ENCODE data around the gene B4GALNT3. TPM values are rescaled to one million over a fixed set of nuclear protein-coding genes. Genes with fewer than 3 reads are reported as not detected.
A peak's percentile ranks its signal among the peaks of the same experiment; 100 is the strongest.

The B4GALNT3 gene
- total RNA-seq, 1 donor: under 0.01 TPM

DNA sequence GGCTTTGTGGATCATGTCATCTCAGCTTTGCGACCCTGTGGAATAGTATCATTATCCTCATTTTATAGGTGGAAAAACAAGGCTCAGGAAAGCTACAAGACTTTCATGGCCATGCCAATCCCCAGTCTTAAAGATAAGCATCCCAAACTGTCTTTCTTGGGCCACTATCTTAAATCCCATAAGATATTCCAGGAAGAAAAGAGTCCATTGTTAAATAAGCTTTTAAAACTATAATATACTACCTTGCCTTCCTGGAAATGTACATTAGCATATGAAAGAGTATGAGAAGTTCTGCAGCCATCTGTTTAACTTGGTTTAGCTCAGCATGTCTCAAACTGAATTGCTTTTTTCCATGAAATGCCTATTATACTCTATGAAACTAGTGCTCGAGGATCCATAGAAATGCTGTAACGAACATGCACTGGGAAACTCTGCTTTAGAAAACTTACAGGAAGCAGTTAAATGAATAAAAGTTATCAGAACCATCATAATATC is 77.1 kb downstream of the B4GALNT3 start:
- DNase-seq (ENCODE audit: low read depth in 2 of 3, low spot score in 2 of 3): no peak

GRCh38 chr12:537772-538171 is 78.0 kb downstream of the B4GALNT3 start:
- no peak for DNase-seq (ENCODE audit: low read depth in 2 of 3, low spot score in 2 of 3)

DNA sequence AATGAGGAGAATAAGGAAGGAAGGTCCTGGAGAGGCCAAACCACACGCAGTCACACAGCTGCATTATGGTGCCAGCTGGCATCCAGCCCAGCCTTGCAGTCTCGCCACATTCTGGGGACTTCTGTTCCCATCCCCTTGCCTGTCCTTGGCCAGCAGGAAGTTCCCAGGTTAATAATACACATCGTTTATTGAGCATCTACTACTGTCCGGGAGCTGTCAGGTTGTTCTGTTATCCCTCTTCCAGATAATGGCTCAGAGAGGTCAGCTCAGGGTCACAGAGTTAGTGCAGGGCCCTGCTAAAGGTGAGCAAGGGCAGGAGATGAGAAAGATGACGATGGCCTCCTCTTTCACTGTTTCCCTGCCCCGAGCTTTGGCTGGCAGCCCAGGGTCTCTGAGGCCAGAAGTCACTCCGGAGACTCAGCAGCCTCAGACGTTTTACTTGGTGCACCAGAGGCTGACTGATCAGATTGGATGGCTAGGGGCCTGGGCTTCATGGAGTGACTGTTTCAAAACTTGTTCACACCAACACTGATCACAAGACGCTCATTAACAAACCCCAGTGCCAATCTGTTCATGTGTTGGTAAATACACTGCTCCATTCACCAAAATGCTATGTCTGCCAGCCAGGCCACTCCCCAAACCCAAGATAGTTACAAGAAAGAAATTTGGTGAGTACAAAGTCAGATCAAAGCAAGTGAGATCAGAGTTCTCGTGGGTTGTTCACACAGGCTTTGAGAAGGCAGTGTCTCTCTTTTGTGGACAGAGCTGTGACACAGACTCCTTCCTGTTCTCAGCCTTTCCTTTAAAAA is 79.2 kb downstream of the B4GALNT3 start:
- peak; percentile 44 to 78 (median 50) for DNase-seq (ENCODE audit: low read depth in 2 of 3, low spot score in 2 of 3)

DNA sequence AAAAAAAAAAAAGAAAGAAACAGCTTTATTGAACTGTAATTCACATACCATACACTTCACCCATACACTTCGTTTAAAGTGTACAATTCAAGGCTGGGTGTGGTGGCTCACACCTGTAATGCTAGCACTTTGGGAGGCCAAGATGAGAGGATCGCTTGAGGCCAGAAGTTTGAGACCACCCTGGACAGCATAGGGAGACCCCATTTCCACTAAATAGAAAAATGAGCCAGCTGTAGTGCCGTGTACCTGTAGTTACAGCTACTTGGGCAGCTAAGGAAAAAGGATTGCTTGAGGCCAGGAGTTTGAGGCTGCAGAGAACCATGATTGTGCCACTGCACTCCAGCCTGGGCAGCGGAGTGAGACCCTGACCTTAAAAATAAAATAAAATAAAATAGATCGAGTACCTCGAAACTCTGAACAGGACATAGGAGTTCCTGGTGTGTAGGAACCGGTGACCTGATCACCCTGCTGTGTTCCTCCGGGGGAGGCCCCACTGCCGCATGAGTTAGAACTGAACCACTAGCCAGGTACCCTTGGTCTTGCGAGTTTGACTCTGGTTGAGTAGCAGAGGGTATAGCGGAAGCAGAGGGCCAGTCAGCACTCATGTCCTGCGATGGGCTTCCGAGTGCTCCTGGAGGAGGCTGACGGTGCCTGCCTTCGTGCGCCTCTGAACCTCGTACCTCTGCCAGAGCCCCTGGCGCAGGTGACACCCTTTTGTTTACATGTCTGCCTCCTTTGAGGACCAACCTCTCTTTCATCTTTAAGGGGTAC is 80.0 kb downstream of the B4GALNT3 start:
- DNase-seq (ENCODE audit: low read depth in 2 of 3, low spot score in 2 of 3): no peak

DNA sequence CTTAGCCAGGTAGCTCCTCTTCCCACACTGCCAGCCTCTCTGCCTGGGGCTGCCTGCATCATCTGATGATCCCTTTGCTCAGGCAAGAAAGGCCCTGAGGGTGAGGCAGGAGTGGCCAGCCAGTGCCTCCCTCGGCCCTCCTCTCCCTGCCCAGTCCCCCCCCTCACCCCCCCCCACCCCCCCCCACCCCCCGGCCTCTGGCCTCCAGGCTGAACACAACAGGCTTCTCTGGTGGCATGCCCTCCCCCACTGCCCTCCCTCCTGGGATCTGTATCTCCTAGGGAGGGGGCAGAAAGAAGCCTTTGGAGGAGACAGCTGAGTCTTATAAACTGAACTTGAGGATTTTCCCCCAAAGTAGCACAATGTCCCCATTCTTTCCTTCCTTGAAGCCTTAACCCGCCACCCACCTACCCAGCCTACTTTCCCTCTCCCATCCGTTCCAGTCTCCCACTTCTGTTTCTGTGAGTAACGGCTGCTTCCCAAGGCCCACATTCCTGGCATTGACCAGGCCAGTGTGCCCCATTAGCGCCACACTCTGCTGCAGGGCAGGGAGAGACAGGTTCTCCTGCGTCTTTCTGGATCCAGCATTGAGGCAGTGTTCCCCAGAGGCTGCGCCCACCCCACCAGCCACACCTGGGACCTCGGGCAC is 82.1 kb downstream of the B4GALNT3 start:
- DNase-seq (ENCODE audit: low read depth in 2 of 3, low spot score in 2 of 3): no peak

GRCh38 chr12:542395-543113 is 82.8 kb downstream of the B4GALNT3 start:
- DNase-seq (ENCODE audit: low read depth in 2 of 3, low spot score in 2 of 3): no peak

GRCh38 chr12:543114-543451 is 83.3 kb downstream of the B4GALNT3 start:
- no peak for DNase-seq (ENCODE audit: low read depth in 2 of 3, low spot score in 2 of 3)

GRCh38 chr12:544142-544541 is 84.4 kb downstream of the B4GALNT3 start:
- DNase-seq (ENCODE audit: low read depth in 2 of 3, low spot score in 2 of 3): no peak

GRCh38 chr12:544941-545635 is 85.3 kb downstream of the B4GALNT3 start:
- no peak for DNase-seq (ENCODE audit: low read depth in 2 of 3, low spot score in 2 of 3)

DNA sequence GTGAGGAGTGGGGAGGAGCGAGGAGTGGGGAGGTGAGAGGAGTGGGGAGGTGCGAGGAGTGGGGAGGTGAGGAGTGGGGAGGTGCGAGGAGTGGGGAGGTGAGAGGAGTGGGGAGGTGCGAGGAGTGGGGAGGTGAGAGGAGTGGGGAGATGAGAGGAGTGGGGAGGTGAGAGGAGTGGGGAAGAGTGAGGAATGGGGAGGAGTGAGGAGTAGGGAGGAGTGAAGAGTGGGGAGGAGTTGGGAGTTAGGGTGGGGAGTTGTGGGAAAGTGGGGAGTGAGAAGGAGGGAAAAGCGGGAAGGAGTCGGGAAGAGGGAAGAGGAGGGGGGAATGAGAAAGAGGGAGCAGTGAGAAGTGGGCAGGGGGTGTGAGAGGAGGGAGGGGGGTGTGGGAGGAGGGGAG is 86.1 kb downstream of the B4GALNT3 start:
- no peak for DNase-seq (ENCODE audit: low read depth in 2 of 3, low spot score in 2 of 3)

DNA sequence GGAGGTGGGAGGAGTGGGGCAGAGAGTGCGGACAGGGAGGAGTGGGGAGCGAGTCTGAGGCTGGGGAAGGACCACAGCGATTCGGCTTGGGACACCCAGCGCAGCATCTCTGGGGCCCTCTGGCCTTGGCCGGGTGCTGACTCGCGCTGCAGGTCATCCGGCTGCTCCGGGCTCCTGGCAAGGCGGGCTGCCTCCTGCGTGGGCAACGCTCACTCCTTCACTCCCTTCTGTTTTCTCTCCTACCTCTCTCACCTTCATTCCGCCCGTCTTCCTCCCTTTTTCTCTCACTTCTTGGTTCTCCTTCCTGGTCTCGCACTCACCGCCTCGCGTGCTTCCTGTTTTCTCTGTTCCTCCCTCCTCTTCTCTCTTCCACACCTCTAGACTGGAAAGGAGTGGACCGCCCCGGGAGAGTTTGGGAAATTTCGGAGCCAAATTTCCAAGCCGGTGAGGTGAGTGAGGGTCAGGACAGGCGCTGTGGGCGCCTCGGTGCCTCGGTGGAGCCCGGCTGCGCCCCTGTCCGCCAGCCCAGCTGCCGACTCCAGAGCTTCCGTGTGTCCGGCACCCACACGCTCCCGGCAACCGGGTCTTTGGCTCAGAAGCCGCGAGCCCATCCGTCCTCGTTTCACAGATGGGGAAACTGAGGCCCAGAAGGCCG is 86.7 kb downstream of the B4GALNT3 start:
- no peak for DNase-seq (ENCODE audit: low read depth in 2 of 3, low spot score in 2 of 3)

- DNase-seq (ENCODE audit: low read depth in 2 of 3, low spot score in 2 of 3): peak; percentile 61 to 66 (median 63)
Observed at GRCh38 chr12:546920-547845, 87.4 kb downstream of the B4GALNT3 start.

- DNase-seq (ENCODE audit: low read depth in 2 of 3, low spot score in 2 of 3): no peak
Observed at GRCh38 chr12:547883-548470, 88.2 kb downstream of the B4GALNT3 start.

DNA sequence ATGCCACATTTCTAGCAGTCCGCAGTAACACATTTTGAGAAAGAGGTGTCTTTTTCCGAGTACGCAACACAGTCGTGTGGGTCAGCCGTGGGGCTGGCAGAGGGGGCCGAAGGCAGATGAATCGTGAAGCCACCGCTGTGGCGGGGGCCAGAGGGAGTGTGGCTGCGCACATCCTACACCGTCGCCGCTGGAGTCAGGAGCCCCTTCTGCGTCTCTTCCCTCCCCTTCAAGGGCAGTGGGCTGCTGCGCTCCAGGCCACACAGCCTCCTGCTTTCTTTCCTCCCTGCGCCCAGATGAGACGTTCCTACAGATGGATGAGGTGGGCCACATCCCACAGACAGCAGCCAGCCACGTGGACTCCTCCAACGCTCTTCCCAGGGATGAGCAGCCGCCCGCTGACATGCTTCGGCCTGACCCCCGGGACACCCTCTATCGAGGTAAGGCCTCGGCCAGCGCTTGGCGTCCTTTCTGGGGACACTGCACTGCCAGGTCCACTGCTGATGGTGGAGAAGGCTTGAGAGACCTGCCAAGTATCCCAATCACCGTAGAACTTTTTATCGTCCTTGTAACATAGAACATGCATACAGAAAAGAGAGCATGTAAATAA is 89.8 kb downstream of the B4GALNT3 start:
- DNase-seq (ENCODE audit: low read depth in 2 of 3, low spot score in 2 of 3): no peak

- no peak for DNase-seq (ENCODE audit: low read depth in 2 of 3, low spot score in 2 of 3)
Observed at GRCh38 chr12:550473-551260, 90.9 kb downstream of the B4GALNT3 start.

DNA sequence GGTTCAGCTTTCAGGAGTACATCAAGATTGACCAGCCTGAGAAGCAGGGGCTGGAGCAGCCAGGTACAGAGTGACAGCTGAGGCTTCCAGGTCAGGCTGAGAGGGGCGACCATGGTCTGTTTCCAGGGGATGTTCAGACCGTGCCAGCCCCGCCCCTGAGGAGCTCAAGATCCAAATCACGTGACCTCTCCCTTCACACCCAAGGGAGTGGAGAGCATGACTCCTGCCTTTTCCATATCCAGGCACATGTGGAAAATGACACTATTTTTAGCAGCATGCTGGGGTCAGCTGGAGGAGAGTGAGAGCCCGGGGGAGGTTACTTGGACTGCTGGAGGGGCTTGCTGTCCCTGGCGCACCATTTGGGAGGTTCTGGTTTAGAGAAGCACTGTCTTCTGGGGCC is 92.7 kb downstream of the B4GALNT3 start:
- DNase-seq (ENCODE audit: low read depth in 2 of 3, low spot score in 2 of 3): no peak

All from hematopoietic multipotent progenitor cell (in vitro differentiated cells).